ENCODE results near the gene MYRF.
A peak's percentile ranks its signal among the peaks of the same experiment; 100 is the strongest.

Gene MYRF

DNA sequence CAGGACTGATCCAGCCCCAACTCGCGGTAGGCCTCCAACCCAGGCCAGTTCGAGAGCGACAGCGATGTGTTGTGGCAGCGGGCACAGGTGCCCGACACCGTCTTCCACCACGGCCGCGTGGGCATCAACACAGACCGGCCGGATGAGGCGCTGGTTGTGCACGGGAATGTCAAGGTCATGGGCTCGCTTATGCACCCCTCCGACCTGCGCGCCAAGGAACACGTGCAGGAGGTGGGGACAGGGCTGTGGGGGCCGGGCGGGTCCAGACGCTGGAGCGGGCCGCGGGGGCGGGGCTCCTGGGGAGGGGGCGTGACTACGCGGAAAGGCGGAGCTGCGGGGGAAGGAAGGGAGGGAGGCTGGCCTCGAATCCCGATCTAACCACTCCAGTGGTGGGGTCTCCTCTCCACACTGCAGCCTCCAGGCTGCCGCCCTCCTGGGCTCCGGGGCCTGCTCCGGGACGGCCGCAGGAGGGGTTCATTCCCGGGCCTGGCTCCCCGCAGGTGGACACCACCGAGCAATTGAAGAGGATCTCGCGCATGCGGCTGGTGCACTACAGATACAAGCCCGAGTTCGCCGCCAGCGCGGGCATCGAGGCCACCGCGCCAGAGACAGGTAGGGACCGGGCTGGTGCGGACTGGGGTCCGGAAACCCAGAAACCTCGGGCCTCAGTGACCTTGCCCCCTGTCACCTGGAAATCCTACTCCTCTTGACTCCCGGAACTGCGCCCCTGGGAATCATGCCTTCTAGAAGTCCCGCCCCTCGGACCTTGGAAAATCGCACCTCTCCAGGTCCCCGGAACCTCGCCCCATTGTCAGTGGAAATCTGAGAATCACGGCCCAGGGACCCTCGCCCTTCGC, 25.0 kb downstream of the MYRF start:
- DNase-seq: peak; percentile 38 to 62 (median 60)

DNA sequence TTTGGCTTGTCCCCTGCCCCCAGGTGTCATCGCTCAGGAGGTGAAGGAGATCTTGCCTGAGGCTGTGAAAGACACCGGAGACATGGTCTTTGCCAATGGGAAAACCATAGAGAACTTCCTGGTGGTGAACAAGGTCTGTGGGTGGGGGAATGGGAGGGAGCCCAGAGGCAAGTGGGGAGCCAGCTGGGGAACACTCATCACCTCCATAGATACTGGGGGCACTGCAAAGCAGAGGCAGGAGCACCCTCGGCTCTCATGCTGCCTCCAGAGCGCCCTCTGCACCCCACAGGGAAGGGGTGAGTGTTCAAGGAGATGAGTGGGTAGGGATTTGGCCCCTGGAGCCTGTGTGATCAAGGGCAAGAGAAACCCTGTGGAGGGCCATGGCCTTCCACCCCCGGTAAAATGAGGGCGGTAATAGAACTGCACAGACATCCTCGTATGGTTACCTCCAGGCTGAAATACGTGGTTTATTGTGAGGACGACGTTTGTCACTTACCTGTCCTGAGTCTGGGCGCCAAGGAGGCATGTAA, 26.0 kb downstream of the MYRF start:
- no peak for DNase-seq

DNA sequence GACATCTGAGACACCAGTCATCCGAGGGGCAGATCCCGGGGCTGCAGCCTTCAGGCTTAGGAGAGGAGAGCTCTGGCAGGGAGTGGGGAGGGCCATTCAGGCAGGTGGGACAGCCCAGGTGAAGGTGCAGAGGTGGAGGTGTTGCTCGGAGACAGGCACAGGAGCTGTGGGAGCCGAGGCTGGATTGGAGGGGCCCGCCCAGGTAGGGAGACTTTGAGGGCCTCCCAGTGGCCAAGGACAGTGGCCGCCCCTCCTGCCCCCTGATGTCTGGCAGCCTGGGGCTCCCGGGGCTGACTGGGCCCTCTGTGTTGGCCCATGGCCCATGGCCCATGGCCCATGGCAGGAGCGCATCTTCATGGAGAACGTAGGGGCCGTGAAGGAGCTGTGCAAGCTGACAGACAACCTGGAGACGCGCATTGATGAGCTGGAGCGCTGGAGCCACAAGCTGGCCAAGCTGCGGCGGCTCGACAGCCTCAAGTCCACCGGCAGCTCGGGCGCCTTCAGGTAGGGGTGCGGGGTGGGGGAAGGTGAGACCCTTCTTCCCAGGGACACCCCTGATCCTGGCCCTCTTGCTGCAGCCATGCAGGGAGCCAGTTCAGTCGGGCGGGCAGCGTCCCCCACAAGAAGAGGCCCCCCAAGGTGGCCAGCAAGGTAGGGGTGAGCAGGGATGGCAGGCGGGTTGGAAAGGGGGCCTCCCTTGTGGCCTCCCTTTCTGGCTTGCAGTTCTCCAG, 26.6 kb downstream of the MYRF start:
- no peak for DNase-seq

DNA sequence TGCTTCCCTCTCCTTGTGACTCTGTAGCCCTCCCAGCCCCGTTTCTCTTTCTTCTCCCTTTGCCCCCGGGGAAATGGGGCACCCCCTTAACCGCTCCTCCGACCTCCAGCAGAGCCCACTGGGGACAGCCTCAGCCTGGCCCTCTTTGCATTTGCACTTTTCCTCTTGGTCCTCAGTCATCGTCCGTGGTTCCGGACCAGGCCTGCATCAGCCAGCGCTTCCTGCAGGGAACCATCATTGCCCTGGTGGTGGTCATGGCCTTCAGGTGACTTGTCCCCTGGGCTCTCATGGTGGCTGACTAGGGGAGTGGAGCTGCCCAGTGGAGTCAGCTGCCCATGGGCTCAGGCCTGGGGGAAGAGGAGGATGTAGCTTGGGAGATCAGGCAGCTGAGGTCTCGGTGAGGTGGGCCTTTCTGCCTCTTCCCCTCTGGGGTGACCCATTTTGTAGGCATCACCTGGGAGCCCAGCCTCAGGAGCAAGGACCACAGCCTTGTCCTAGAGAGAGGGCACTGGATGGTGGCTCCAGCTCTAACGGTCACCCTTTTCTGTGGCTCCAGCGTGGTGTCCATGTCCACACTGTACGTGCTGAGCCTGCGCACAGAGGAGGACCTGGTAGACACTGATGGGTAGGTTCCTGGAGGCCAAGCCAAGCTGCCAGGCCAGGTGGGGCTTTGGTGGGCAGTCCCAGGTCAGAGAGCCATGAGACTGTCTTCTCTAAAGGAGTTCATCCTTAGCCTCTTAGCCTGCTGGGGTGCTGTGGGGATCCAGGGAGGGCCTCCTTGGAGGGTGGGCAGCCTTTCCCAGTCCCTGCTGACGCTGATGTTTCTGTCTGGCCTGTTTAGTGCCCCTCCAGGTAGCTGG, 27.5 kb downstream of the MYRF start:
- DNase-seq: no peak

GRCh38 chr11:61780581-61781162, 28.2 kb downstream of the MYRF start:
- no peak for DNase-seq

- no peak for DNase-seq
These were observed 29.1 kb downstream of the MYRF start for GRCh38 chr11:61781585-61781984.

GRCh38 chr11:61782299-61782698, 29.9 kb downstream of the MYRF start:
- DNase-seq: no peak

DNA sequence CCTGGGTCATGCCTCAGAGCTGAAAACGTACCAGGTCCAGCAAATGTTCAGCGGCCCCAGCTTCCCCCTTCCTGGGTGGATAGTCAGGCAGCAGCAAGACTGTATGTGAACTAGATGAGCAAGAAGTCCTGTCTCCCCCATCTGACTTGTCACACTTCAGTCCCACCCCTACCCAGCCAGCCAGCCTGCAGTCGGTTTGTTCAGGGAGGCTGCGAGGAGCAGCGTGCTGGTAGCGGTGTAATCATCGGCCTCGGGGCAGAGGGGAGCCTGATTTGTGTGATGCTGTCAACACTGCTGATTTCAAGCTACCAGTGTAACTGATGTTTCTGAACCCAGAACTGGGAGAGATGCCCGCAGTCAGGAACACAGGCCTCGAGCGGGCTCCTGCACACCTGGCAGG, 30.4 kb downstream of the MYRF start:
- DNase-seq: no peak

GRCh38 chr11:61783717-61784505, 31.5 kb downstream of the MYRF start:
- no peak for DNase-seq

DNA sequence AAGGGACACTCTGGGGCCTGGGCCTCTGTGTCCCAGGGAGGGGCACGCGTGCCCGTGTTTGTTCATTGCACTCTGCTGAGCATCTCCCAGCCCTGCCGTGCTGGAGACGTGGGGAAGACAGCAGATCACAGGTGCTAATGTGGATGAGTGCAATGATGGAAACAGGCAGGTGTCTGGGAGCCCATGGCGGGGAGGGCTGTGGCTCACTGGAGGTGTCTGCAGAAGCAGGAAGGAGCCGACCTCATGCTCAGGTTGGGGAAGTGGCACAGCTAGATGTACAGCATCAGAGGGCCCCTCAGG, 32.0 kb downstream of the MYRF start:
- no peak for DNase-seq

DNA sequence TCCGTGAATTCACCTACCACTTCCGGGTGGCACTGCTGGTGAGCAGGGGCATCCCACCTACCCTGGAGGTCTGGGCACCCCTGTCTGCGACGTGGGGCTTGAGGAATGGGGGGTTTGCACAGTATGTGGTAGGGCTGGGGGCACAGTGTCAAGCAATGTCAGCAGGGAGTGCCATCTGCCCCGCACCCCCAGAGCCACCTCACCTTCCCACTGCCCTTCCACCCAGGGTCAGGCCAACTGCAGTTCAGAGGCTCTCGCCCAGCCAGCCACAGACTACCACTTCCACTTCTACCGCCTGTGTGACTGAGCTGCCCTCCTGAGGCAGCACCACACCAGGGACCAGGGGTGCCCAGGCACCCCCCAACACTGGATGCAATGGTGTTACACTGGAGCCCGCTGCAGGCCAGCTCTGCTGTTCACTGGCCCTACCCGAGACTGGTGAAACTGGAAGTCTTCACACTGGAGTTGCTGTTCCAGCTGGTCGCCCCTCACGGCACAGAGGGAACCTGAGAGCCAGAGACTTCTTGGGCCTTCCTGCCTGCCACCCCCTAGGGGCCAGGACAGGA, 33.5 kb downstream of the MYRF start:
- no peak for DNase-seq

DNA sequence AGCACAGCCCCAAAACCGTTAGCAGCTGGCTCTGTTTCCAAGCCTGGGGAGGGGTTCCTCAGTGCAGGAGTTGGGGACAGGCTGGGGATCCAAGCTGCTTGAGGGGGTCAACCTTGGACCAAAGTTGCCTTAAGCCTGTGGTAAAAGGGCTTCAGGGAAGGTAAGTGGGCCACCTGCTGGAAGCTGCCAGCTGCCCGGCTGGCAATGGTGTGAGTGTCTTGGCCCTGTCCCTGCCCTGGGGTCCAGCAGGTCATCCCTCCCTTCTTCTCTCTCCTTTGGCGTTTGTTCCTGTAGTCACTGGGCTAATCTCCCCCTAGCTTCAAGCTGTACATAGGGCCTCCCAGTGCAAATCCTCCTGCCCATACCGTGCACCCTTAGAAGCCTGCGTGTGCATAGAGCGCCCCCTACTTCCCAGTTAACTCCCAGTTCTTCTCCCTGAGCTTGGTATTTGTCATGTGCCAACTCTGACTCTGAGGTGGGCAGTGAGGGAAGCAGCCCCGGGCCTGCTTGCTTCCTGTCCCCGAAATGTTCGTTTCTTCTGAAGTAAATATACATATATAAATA, 35.6 kb downstream of the MYRF start:
- peak in 1 of 5 donors; percentile 23 for DNase-seq

- DNase-seq: peak in 2 of 5 donors; percentile 38 to 58
These were observed 39.4 kb downstream of the MYRF start for GRCh38 chr11:61791737-61792309.

DNA sequence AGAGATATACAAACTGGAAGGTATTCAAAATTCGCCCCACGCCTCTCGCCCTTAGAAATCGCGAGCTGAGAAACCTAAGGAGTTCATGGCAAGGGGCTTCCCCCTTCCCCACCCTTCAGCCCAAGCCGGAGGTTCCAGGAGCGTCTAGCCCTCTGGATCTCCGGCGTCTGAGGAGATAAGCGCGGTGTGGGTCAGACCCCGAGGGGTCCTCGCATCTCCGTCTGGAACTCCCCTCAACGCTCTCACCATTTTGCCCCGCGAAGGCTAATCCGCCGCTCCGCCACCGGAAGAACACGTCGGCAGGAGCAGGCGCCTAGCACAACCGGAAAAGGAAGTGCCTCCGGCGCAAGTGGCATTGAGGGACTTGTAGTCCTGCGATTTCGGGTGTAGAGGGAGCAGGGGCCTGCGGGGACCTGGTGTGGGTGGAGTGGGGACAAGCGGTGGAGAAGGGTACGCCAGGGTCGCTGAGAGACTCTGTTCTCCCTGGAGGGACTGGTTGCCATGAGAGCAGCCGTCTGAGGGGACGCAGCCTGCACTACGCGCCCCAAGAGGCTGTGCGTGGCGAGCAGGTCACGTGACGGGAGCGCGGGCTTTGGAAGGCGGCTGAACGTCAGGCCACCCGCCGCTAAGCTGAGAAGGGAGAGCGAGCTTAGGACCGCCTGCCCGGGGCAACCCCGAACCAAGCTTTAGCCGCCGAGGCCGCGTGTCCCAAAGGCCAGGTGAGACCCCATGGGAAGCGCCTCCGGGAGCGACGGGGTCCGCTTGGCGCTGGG, 40.1 kb downstream of the MYRF start, which contains the start of the genes FEN1 and TMEM258:
TSS of gene FEN1 (plus strand) at position 602 of the 773 bp plus-strand sequence. CDS start 2,451 bp downstream, outside the sequence.
TSS of gene TMEM258 (minus strand) at position 290 of the 773 bp plus-strand sequence. CDS start at position 249, 41 bp downstream.
- DNase-seq: peak; percentile 73 to 92 (median 82)

DNA sequence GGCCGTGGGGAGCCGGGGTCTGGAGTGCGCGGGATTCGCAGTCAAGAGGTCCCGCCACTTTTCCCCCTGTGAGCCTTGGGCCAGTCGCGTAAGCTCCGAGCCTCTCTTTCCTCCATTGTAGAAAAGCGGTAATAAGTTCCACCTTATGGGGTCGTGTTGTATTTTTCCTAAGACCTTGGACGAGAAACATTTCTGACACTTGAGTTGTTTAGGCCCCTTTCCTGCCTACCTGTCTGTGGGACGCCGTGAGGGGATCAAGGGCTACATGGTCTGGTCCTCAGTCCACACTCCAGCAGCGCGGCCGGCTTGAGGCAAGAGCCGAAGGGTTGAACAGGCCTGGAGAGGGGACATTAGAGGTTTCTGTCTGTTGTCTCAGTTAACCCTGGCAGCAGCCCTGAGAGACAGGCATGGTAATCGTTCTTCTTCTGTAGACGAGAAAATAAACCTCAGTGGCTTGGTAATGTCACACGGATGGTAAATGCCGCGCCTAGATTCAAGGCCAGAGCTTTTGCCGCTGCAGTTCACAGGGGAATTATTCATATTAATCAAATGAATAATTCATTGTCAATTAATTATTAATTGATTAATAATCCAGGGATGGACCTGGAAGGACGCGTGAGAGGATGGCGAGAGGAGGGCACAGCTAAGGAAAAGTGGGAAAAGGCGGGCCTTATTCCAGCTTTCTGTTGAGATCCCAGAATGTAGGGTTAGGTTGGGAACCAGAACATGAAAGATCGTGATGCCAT, 40.8 kb downstream of the MYRF start:
- no peak for DNase-seq

- DNase-seq: no peak
These were observed 41.4 kb downstream of the MYRF start for GRCh38 chr11:61793829-61794204.

DNA sequence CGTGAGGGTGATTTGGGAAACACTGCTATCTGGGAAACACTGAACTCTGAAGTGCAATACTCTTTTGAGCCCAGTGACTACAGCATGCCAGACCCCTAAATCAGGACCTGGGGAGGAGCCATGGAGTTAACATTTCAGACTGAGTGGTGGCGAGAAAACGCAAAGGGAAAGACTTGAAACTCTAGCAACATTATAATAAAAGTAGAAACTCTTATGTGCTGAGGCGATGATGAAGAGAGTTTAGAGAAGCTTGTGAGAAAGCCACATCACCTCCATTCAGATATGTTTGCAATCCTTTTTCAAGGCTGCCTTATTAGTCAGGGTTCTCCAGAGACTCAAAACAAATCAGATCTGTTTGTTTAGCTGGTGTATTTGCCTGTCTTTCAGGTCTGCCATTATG, 42.1 kb downstream of the MYRF start:
- no peak for DNase-seq

GRCh38 chr11:61795459-61795858, 43.0 kb downstream of the MYRF start:
- no peak for DNase-seq

All from T-helper 1 cell (primary cell).